Measurements from ENCODE around the gene MPP7.

DNA sequence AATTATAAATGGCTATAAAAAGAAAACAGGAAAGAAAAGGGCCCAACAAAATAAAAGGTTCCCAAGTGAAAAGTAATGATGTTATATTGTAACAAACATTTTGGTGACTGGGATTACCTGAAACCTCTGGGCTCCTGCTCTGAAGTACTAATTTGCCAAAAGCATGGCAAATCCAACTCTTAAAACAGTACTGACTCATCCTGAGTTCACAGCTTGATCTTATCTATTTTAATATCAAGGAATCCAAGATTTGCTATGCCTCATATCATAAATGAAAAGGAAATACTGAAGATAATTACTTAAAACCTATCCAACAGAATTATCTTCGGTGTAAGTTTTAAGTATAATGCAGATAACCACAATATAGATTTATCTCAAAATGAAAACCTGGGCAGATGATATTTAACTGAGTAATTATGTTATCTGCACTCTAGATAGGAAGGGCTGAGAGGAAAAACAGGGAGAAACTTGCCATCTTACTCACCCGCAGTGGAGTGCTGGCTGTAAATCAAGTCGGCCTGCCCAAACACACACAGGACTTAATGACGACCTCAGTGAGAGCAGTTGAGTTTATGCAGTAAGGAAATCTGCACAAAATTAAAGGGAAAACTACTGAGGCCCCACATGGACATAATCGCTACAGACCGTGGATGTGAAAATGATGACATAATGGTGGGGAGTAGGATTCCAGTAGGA lies 48.4 kb downstream of the MPP7 start:
- TF ChIP-seq, protein P1, sequence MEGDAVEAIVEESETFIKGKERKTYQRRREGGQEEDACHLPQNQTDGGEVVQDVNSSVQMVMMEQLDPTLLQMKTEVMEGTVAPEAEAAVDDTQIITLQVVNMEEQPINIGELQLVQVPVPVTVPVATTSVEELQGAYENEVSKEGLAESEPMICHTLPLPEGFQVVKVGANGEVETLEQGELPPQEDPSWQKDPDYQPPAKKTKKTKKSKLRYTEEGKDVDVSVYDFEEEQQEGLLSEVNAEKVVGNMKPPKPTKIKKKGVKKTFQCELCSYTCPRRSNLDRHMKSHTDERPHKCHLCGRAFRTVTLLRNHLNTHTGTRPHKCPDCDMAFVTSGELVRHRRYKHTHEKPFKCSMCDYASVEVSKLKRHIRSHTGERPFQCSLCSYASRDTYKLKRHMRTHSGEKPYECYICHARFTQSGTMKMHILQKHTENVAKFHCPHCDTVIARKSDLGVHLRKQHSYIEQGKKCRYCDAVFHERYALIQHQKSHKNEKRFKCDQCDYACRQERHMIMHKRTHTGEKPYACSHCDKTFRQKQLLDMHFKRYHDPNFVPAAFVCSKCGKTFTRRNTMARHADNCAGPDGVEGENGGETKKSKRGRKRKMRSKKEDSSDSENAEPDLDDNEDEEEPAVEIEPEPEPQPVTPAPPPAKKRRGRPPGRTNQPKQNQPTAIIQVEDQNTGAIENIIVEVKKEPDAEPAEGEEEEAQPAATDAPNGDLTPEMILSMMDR (IDR thresholded peaks at IDR 0.05; ENCODE audit: low read depth, low read length), result no peak
- TF ChIP-seq, protein P2, sequence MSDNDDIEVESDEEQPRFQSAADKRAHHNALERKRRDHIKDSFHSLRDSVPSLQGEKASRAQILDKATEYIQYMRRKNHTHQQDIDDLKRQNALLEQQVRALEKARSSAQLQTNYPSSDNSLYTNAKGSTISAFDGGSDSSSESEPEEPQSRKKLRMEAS (IDR thresholded peaks at IDR 0.05; ENCODE audit: low read depth, low read length), result no peak
- no peak for TF ChIP-seq MYC (IDR thresholded peaks at IDR 0.05; ENCODE audit: low read depth, low read length)

All from NB4 (cell line).